ENCODE results near the gene B3GNT9.
A peak's percentile ranks its signal among the peaks of the same experiment; 100 is the strongest.
"Not testable (repeated sequence)": the region's sequence is repeated elsewhere in the genome, so short reads cannot be mapped to it uniquely, and the experiment has no call there.

Gene B3GNT9

DNA sequence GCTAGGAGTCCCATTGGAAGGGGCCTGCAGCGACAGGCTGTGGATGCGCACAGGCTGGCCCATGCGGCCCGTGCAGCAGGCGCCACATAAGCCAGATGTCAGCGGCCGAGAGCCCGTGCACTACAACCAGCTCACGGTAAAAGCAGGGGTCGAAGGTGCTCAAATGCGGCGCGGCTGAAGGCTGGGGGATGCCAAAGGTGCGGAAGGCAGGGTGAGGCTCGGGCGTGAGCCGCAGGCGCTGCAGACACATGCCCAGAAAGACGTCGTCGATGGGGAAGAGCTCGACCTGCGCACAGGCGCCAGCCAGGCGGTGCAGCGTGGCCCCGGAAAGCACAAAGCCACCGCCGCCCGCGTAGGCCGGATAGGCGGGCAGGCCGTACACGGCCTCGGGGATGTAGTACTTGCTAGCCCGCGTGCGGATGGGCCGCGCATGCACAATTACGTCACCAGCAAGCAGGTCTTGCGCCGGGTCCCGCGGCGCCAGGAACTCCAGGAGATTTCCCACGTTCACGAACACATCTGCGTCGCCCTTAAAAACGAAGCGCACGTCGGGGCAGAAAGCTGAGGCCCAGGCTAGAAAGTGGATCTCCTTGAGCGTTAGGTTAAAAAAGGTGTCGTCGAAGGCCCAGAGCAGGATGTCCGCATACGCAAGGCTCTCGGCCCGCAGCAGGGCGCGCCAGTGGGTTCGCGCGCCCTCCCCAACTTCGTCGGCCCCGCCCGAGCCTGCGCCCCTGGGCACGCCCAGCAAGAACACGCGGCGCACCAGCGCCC is 1.3 kb downstream of the B3GNT9 start:
- no peak for DNase-seq

GRCh38 chr16:67148656-67149275 is 2.0 kb downstream of the B3GNT9 start:
- DNase-seq = no peak

DNA sequence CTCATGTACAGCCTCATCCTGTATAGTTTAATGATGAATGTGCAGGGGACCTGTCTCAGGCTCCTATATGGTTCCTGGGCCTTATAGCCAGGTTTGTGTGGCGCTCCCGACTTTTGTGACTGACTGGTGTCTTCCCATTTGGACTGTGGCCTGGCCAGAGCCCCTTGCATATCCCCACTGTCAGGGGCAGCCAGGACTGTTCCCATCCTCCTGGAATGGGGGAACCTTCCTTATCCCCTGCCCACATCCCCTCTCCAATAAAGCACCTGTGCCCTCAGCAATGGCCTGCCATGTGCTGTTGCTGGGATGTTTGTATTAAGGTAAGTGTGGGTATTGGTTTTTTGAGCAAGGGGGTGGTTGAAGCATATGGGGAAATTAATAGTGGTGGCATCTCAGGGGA is 2.6 kb downstream of the B3GNT9 start:
- DNase-seq = no peak

DNA sequence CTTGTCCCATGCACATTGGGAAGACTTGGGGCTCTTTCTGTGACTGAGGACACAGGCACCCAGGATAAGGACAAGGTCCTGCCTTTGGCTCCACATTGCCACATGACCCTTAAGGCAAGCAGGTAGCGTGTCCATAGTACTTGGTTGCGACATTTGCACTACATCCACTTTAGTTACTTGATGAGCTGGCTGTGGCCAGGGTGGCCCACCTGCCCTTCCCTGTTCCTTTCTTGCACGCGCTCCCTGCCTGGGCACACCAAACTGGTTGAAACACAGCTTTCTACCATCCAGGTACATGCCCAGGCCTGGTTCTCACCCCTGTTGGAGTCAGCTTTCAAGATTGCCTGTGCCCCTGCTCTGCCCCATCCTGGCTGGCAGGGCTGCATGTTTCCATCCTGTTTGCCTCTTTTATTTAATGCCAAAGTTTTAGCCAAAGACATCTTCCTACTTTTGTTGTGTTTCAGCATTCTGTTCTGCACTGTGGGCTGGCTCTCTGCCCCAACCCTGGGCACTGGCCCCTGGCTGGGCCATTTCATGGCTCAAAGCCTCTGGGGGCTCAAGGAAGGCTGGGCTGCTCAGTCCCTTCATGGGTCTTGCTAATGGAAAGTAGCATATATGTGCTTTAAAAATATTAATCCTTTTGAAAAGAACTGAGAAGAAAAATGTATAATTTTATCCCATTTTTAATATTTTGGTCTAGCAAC is 3.2 kb downstream of the B3GNT9 start:
- no peak for DNase-seq

GRCh38 chr16:67146523-67147357 is 4.1 kb downstream of the B3GNT9 start:
- no peak for DNase-seq

DNA sequence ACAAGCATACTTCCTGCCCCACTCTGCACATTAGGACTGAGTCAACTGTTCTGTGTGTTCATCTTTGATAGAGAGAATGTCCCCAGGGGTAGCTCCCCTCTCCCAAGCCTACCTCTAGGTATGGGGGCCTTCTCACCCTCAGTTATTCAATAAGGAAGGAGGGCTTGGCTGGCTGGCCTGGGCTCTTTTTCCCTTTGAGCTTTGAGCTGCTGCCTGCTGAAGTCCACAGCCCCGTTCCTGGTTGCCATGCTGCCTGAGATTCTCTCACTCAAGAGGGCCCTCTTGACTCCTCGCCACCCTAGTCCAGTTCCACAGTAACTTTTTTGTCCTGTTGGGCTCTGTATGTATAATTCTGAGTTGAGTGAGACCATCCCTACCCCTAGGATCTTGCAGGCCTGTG is 5.1 kb downstream of the B3GNT9 start:
- DNase-seq = no peak

DNA sequence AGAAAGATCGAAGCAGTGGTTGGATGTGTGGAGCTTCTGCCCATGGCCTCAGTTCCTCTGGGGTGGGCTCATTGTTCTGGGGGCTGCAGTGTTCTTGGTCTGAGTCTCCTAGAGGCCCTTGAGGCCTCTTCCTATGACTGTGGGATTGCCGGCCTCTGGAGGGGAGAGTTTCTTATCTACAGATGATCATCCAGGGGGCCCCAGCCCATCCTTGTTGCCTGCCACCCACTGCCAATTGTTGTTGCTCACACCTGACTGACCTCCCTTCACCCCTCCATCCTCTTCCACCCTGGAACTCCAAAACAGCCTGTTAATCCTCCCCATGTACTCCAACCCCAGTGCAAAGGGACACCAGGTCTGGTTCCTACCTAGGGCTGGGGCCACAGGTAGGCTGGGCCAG is 5.9 kb downstream of the B3GNT9 start:
- DNase-seq = no peak

GRCh38 chr16:67142342-67142741 is 8.5 kb downstream of the B3GNT9 start:
- DNase-seq = no peak

DNA sequence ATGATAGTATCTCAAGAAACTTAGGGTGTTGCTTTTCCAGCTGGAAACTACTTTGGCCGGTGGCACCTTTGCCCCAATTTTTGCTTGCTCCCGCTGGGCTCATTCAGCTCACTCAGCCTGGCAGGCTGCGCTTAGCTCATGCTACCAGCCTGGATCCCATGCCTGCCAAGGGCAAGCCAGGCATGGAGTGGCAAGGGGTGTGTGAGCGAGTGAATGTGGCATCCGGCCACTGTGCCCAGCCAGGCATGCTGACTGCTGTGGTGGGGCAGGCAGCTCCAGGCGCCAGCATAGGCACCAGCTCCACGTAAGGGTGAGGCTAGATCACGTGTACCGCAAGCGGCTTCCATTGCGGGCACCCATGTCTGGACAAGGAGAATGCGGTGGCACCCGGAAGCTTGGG is 9.4 kb downstream of the B3GNT9 start:
- no peak for DNase-seq

- DNase-seq = no peak
Measured at GRCh38 chr16:67137605-67138004, 13.2 kb downstream of the B3GNT9 start.

- DNase-seq = no peak
Measured at GRCh38 chr16:67129422-67129821, 21.4 kb downstream of the B3GNT9 start.

- no peak for DNase-seq
Measured at GRCh38 chr16:67128887-67129286, 21.9 kb downstream of the B3GNT9 start.

GRCh38 chr16:67128417-67128816 is 22.4 kb downstream of the B3GNT9 start:
- no peak for DNase-seq

DNA sequence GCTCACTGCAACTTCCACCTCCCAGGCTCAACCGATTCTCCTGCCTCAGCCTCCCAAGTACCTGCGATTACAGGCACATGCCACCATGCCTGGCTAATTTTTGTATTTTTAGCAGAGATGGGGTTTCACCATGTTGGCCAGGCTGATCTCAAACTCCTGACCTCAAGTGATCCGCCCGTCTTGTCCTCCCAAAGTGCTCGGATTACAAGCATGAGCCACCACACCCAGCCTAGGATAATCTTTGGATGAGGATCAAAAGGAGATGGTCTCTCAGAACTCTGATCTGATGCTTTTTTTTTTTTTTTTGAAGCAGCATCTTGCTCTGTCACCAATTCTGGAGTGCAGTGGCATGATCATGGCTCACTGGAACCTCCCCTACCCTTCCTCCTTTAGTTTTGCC is 28.0 kb downstream of the B3GNT9 start:
- not testable (repeated sequence) for DNase-seq

DNA sequence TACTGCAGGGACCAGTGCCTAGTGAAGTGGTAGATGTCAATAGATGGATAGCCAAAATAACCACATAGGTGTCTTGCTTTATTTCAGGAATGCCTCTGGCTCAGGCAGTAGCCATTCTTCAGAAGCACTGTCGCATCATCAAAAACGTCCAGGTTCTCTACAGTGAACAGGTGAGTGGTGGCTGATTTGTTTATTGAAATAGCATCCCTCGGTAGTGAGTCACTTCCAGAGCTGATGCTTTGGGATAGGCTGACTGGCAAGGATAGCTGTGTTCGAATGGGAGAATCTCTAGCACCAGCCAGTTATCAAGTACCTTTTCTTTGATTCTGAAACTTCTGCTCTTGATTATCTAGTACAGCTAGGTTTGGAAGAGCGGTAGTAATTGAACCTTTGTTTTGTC is 30.8 kb downstream of the B3GNT9 start:
- no peak for DNase-seq

DNA sequence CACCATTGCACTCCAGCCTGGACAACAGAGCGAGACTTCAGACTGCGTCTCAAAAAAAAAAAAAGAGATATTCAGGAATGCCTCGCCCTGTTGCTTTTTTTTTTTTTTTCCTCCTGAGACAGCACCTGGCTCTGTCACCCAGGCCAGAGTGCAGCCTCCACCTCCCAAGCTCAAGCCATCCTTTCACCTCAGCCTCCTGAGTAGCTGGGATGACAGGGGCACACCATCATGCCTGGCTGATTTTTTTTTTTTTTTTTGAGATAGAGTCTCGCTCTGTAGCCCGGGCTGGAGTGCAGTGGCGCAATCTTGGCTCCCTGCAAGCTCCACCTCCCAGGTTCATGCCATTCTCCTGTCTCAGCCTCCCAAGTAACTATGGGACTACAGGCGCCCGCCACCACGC is 33.1 kb downstream of the B3GNT9 start:
- no peak for DNase-seq

DNA sequence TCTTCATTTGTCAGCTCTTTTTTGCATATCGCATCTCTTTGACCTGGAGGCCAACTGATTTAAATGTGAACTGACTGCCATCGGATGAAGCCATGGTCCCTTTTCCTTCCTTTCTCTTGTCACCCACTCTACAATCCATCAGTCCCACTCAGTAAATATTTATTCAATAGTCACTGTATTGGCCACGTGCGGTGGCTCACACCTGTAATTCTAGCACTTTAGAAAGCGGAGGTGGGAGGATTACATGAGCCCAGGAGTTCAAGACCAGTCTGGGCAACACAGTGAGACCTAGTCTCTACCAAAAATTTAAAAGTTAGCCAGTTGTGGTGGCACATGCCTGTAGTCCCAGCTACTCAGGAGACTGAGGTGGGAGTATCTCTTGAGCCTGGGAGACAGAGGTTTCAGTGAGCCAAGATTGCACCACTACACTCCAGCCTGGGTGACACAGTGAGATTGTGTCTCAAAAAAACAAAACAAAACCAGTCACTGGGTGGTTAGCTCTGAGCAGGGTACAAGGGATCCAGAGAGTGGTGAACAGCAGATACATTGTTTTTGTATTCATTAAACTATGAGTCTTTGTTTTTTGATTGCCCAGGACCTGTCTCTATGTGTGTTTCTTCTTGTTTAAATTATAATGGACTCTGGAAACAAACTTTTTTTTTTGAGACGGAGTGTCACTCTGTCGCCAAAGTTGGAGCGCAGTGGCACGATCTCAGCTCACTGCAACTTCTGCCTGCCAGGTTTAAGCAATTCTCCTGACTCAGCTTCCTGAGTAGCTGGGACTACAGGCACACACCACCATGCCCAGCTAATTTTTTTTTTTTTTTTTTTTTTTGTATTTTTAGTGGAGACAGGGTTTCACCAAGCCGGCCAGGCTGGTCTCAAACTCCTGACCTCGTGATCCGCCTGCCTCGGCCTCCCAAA is 34.1 kb downstream of the B3GNT9 start:
- no peak for DNase-seq

DNA sequence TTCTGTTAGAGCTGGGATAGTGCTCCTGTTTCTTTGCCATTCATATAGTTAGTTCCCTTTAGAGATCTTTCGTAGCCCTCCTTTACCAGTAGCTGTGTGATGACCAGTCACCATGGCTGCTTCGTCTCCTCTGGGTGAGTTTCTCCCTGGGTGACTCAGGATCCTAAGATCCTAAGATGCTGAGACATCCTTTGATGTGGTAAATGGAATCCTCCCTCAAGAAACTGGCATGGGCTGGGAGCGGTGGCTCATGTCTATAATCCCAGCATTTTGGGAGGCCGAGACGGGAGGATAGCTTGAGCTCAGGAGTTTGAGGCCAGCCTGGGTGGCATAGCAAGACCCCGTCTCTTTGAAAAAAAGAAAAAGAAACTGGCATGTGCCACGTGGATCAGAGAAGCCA is 35.2 kb downstream of the B3GNT9 start:
- peak; percentile 93 for DNase-seq

- peak; percentile 19 for DNase-seq
Measured at GRCh38 chr16:67114793-67115192, 36.0 kb downstream of the B3GNT9 start.

DNA sequence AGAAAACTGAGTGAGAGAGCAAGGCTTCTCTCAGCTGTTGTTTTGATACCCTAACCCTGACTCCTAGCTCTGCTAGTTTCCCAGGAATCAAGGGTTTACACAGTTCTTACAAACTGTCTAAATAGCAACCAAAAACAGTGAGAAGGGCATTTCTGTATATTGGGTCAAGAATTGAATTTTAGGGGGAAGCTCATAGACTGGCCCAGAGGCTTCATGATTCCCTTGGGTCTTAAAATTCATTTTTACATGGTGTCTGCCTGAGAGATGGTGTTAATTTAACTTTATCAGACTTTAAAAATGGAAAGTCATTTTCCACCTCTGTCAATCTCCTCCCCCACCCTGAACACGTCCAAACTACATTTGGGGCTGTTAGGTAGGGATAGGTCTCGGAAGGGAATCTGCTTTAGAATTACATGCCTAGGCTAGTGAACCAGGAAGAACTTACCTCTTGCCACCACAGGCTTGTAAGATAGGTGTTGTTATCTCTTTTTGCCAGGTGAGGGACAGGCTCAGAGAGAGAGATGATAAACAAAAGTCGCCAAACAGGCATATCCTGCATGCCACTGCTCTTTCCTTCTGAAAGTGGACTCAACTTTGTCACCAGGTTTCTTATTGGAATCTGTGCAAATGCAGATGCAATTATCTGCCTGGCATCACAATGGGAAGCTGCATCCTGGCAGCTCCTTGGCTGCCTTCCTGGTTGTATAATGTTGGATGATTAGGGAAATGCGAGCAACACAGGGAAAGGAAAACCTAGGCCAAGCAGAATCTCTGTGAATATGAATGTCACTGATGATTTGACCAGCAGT is 38.0 kb downstream of the B3GNT9 start:
- DNase-seq = no peak

- DNase-seq = no peak
Measured at GRCh38 chr16:67111951-67112444, 38.8 kb downstream of the B3GNT9 start.

Data from fibroblast of skin of right biceps (primary cell).